SK-N-SH (cell line): ENCODE measurements around the gene BABAM1. TPM values are rescaled to one million over a fixed set of nuclear protein-coding genes. Genes with fewer than 3 reads are reported as not detected.
A peak's percentile ranks its signal among the peaks of the same experiment; 100 is the strongest.

Experiments used
- CTCF ChIA-PET: fragments of 300-600, 350-600 bp; formaldehyde crosslinking; extraction: SDS; loops from one replicate; lab custom pipeline; 2021; lab: Yijun Ruan, JAX
- POLR2A ChIA-PET: fragments of 350-600 bp; sonication (Branson Sonifier 250); formaldehyde crosslinking; extraction: SDS; loops from one replicate; lab custom pipeline; 2020; ENCODE audit warnings: antibody characterized with exemption, inconsistent platforms; lab: Yijun Ruan, JAX
- DNase-seq: peaks from one replicate; pipeline ENCODE4 v3.0.0; 2012
- H2AFZ ChIP-seq: fragments of 200-600 bp; sonication (generic); 2 replicates; pipeline ENCODE4 v1.8.1; 2016; ENCODE audit warnings: antibody characterized with exemption, mild to moderate bottlenecking, low read depth
- H3F3A ChIP-seq: fragments of 200-600 bp; sonication (generic); replicated peaks from 2 replicates; pipeline ENCODE3; 2016; ENCODE audit warnings: antibody characterized with exemption, mild to moderate bottlenecking; ENCODE audit not compliant: insufficient read depth
- H3K27ac ChIP-seq, 2 experiments: fragments of 200-500 bp in 1 of 2; fragments of 200-600 bp in 1 of 2; sonication (Bioruptor generic) in 1 of 2; sonication (generic), shearing (Covaris generic) in 1 of 2; 2 replicates each; pipeline versions ENCODE4 v1.5.1 to v1.6.1; 2014 to 2016; ENCODE audit warnings: low read depth in 2 of 2, inconsistent platforms in 1 of 2, low read length in 1 of 2, mild to moderate bottlenecking in 1 of 2, mixed read lengths in 1 of 2
- H3K27me3 ChIP-seq: fragments of 200-600 bp; sonication (generic), shearing (Covaris generic); 2 replicates; pipeline ENCODE4 v1.6.1; 2016; ENCODE audit warnings: mixed run types; ENCODE audit not compliant: insufficient read depth
- H3K36me3 ChIP-seq, 2 experiments: fragments of 200-500 bp in 1 of 2; fragments of 200-600 bp in 1 of 2; sonication (Bioruptor generic) in 1 of 2; sonication (generic) in 1 of 2; replicated peaks in 1 of 2; 2 replicates each; pipeline versions ENCODE3 to v1.5.1; 2014 to 2016; ENCODE audit warnings: low read length in 1 of 2, mild to moderate bottlenecking in 1 of 2; ENCODE audit not compliant: insufficient read depth in 2 of 2, control insufficient read depth in 1 of 2
- H3K4me1 ChIP-seq, 2 experiments: fragments of 200-500 bp in 1 of 2; fragments of 200-600 bp in 1 of 2; sonication (Bioruptor generic) in 1 of 2; sonication (generic), shearing (Covaris generic) in 1 of 2; 2 replicates each; pipeline versions ENCODE4 v1.5.1 to v1.6.1; 2014 to 2016; ENCODE audit warnings: low read depth in 1 of 2, low read length in 1 of 2, mixed run types in 1 of 2; ENCODE audit not compliant: insufficient read depth in 2 of 2, control insufficient read depth in 1 of 2
- H3K4me2 ChIP-seq: fragments of 200-600 bp; sonication (generic), shearing (Covaris generic); 2 replicates; pipeline ENCODE4 v1.6.1; 2017; ENCODE audit warnings: mixed run types
- H3K4me3 ChIP-seq, 2 experiments: fragments of 200-500 bp in 1 of 2; fragments of 200-600 bp in 1 of 2; sonication (Bioruptor generic) in 1 of 2; sonication (generic), shearing (Covaris generic) in 1 of 2; 2 replicates each; pipeline versions ENCODE4 v1.5.1 to v1.8.1; 2014 to 2016; ENCODE audit warnings: low read depth in 2 of 2, inconsistent platforms in 1 of 2, low read length in 1 of 2, mild to moderate bottlenecking in 1 of 2, mixed read lengths in 1 of 2, moderate library complexity in 1 of 2
- H3K79me2 ChIP-seq: fragments of 200-600 bp; sonication (generic); 2 replicates; pipeline ENCODE4 v1.8.1; 2017; ENCODE audit warnings: mild to moderate bottlenecking; ENCODE audit not compliant: insufficient read depth
- H3K9ac ChIP-seq: fragments of 200-600 bp; sonication (generic); 2 replicates; pipeline ENCODE4 v1.6.1; 2017; ENCODE audit warnings: mixed run types
- H3K9me2 ChIP-seq: fragments of 200-600 bp; sonication (generic); 2 replicates; pipeline ENCODE4 v1.6.1; 2017; ENCODE audit warnings: mixed run types
- H3K9me3 ChIP-seq: fragments of 200-600 bp; sonication (generic); 2 replicates; pipeline ENCODE4 v1.6.1; 2017; ENCODE audit warnings: mixed run types, mild to moderate bottlenecking, moderate library complexity
- H4K20me1 ChIP-seq: fragments of 200-600 bp; sonication (generic); 2 replicates; pipeline ENCODE4 v1.6.1; 2017; ENCODE audit warnings: mild to moderate bottlenecking, mixed run types; ENCODE audit not compliant: insufficient read depth
- EP300 ChIP-seq, 2 experiments: IDR thresholded peaks; 2 replicates each; pipeline versions ENCODE4 v1.4.0 to v1.6.1; 2012; ENCODE audit warnings: borderline replicate concordance in 1 of 2, low read depth in 1 of 2, low read length in 1 of 2
- EZH2phosphoT487 ChIP-seq: fragments of 200-600 bp; sonication (generic); IDR thresholded peaks from 2 replicates; pipeline ENCODE4 v1.6.1; 2017; ENCODE audit warnings: low read depth, mixed run types, mild to moderate bottlenecking, antibody characterized with exemption, moderate library complexity, borderline replicate concordance
- FOXJ3 ChIP-seq: sonication (generic); formaldehyde crosslinking; IDR thresholded peaks from 2 replicates; pipeline ENCODE4 v1.5.1; 2020; ENCODE audit warnings: mild to moderate bottlenecking, missing genetic modification reagents
- FOXM1 ChIP-seq: IDR thresholded peaks from 2 replicates; pipeline ENCODE4 v1.4.0; 2012; ENCODE audit warnings: low read depth, mild to moderate bottlenecking
- IRF3 ChIP-seq: fragments of 150-350 bp; IDR thresholded peaks from 2 replicates; pipeline ENCODE4 v1.6.1; 2016; ENCODE audit warnings: mild to moderate bottlenecking, low read depth, low read length
- MEF2A ChIP-seq: IDR thresholded peaks from 2 replicates; pipeline ENCODE4 v1.4.0; 2012; ENCODE audit warnings: low read depth, borderline replicate concordance
- MXI1 ChIP-seq: IDR thresholded peaks from 2 replicates; pipeline ENCODE4 v1.6.1; 2012; ENCODE audit warnings: mild to moderate bottlenecking, low read depth, low read length, improper control_type of control experiment
- NFIC ChIP-seq: IDR thresholded peaks from 2 replicates; pipeline ENCODE4 v1.4.0; 2012; ENCODE audit warnings: borderline replicate concordance
- NRF1 ChIP-seq: IDR thresholded peaks from 2 replicates; pipeline ENCODE4 v1.6.1; 2012; ENCODE audit warnings: low read depth, mild to moderate bottlenecking, low read length
- RAD21 ChIP-seq: IDR thresholded peaks from 2 replicates; pipeline ENCODE4 v1.6.1; 2012; ENCODE audit warnings: mild to moderate bottlenecking, low read length
- RCOR1 ChIP-seq: fragments of 150-350 bp; IDR thresholded peaks from 2 replicates; pipeline ENCODE4 v1.6.1; 2017; ENCODE audit warnings: antibody characterized with exemption, low read length
- RFX5 ChIP-seq: IDR thresholded peaks from 2 replicates; pipeline ENCODE4 v1.6.1; 2012; ENCODE audit warnings: mild to moderate bottlenecking, improper control_type of control experiment, low read length
- TCF12 ChIP-seq: IDR thresholded peaks from 2 replicates; pipeline ENCODE4 v1.4.0; 2012
- TEAD4 ChIP-seq: IDR thresholded peaks from 2 replicates; pipeline ENCODE4 v1.4.0; 2012; ENCODE audit warnings: mild to moderate bottlenecking, borderline replicate concordance; ENCODE audit not compliant: insufficient read depth
- YY1 ChIP-seq: IDR thresholded peaks from 2 replicates; pipeline ENCODE4 v1.4.0; 2012; ENCODE audit warnings: low read depth, mild to moderate bottlenecking
- WGBS: methylation state at CpG from one replicate; pipeline ENCODE4 v1.1.6; 2017; ENCODE audit warnings: low lambda C conversion rate; 5-methylcytosine and 5-hydroxymethylcytosine counted together
- polyA plus RNA-seq, 3 experiments: library from polyadenylated mRNA; depleted of rRNA; stranded (reverse); fragments of >200 nt; gene quantifications; 2 replicates each; pipeline ENCODE4 v1.2.3, GENCODE V29; 2012
- TF ChIP-seq, protein P1 (sequence below): IDR thresholded peaks from 2 replicates; pipeline ENCODE4 v1.6.1; 2012; ENCODE audit warnings: mild to moderate bottlenecking, low read depth, low read length, moderate library complexity

The BABAM1 gene
- polyA plus RNA-seq, 1 of the 3 experiments (the other 2 are of a cell fraction), result 192 TPM

GRCh38 chr19:17232258-17232657 is 35.0 kb upstream of the BABAM1 start (continued):
- no peak for TF ChIP-seq RAD21
- no peak for TF ChIP-seq MXI1
- no peak for TF ChIP-seq NRF1
- TF ChIP-seq EZH2phosphoT487, result no peak

- Histone ChIP-seq H3K36me3 (peaks cover 12 to 23% of the 10 kb centered on the region in 2 experiments), H4K20me1 (peaks cover 17% of the 10 kb centered on the region), H3K9me3 (no peaks in the 10 kb centered on the region), H3K9me2 (no peaks in the 10 kb centered on the region), H3K9ac (peak overlapping the region; percentile 34; the same call in 1 of the 2 replicates), H3K4me2 (peak overlapping the region; percentile 97), H3K4me3 (peak overlapping the region; percentile 53 to 70), H3F3A (peaks cover 19% of the 10 kb centered on the region), H3K4me1 (peaks cover 13 to 21% of the 10 kb centered on the region in 2 experiments; a peak in 3 of 4 replicates), H2AFZ (no peak overlapping the region), H3K79me2 (peaks cover 57% of the 10 kb centered on the region), H3K27ac (peak overlapping the region; percentile 39 to 83; a peak in 3 of 4 replicates), H3K27me3 (no peaks in the 10 kb centered on the region)
- ChIA-PET CTCF (interaction anchor here (0.6 to 4.4 kb wide), 6 partner anchors 8 to 164 kb away, joined by 3 to 29 read pairs (median 6); partner anchors contain the start of genes ANKLE1, OCEL1 and USE1), POLR2A (interaction anchor here (0.8 to 2.4 kb wide), 3 partner anchors 9 to 20 kb away, joined by 5 to 12 read pairs (median 12); partner anchors contain the start of genes OCEL1 and USE1)
- TF ChIP-seq RFX5, result no peak
- TF ChIP-seq FOXM1, result no peak
- TF ChIP-seq IRF3, result no peak
- TF ChIP-seq YY1, result no peak
- TF ChIP-seq MEF2A, result no peak
- no peak for TF ChIP-seq RCOR1
- TF ChIP-seq MXI1, result no peak
- TF ChIP-seq NRF1, result no peak
- no peak for TF ChIP-seq EP300 (IDR thresholded peaks at IDR 0.05; ENCODE audit: borderline replicate concordance in 1 of 2, low read depth in 1 of 2, low read length in 1 of 2)
- no peak for TF ChIP-seq NFIC
- TF ChIP-seq FOXJ3 (CRISPR knock-in tag), result no peak
- no peak for TF ChIP-seq TCF12
- TF ChIP-seq TEAD4, result no peak
- TF ChIP-seq, protein P1, sequence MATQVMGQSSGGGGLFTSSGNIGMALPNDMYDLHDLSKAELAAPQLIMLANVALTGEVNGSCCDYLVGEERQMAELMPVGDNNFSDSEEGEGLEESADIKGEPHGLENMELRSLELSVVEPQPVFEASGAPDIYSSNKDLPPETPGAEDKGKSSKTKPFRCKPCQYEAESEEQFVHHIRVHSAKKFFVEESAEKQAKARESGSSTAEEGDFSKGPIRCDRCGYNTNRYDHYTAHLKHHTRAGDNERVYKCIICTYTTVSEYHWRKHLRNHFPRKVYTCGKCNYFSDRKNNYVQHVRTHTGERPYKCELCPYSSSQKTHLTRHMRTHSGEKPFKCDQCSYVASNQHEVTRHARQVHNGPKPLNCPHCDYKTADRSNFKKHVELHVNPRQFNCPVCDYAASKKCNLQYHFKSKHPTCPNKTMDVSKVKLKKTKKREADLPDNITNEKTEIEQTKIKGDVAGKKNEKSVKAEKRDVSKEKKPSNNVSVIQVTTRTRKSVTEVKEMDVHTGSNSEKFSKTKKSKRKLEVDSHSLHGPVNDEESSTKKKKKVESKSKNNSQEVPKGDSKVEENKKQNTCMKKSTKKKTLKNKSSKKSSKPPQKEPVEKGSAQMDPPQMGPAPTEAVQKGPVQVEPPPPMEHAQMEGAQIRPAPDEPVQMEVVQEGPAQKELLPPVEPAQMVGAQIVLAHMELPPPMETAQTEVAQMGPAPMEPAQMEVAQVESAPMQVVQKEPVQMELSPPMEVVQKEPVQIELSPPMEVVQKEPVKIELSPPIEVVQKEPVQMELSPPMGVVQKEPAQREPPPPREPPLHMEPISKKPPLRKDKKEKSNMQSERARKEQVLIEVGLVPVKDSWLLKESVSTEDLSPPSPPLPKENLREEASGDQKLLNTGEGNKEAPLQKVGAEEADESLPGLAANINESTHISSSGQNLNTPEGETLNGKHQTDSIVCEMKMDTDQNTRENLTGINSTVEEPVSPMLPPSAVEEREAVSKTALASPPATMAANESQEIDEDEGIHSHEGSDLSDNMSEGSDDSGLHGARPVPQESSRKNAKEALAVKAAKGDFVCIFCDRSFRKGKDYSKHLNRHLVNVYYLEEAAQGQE, result no peak
- 17% methylated on average over 9 of the region's 11 CpGs for WGBS
- DNase-seq, result peak; percentile 86
Observed at GRCh38 chr19:17234911-17235299, 32.3 kb upstream of the BABAM1 start.
